Measurements from ENCODE around the gene CTU2.

Gene CTU2

GRCh38 chr16:88700322-88700635, 6.0 kb upstream of the CTU2 start:
- H3K4me3 ChIP-seq (ENCODE audit: low read depth, low read length) = no peak overlapping the region
- H3K36me3 ChIP-seq (ENCODE audit: control insufficient read depth in 2 of 2, insufficient read depth in 1 of 2, low read length in 2 of 2) = peaks cover 0 to 49% of the 10 kb centered on the region in 2 experiments; a peak in 2 of 3 replicates
- no peak overlapping the region for H3K27ac ChIP-seq (ENCODE audit: extremely low read depth, low read depth, low read length)
- ChIA-PET POLR2A (interaction anchor here (1.0 to 1.2 kb wide), 2 partner anchors 27 to 38 kb away, joined by 3 read pairs; partner anchors contain the start of gene MVD), CTCF (interaction anchor here (0.6 to 0.9 kb wide), 2 partner anchors 13 to 17 kb away, joined by 3 read pairs; partner anchors contain the start of gene SNAI3)
- no peaks in the 10 kb centered on the region for H3K4me1 ChIP-seq (ENCODE audit: control insufficient read depth, insufficient read depth, low read length)
- TF ChIP-seq REST (tag by site-specific recombination; IDR thresholded peaks at IDR 0.05) = no peak
- no peak for TF ChIP-seq ZNF488 (tag by site-specific recombination; IDR thresholded peaks at IDR 0.05)
- no peak for TF ChIP-seq ZBTB44 (tag by site-specific recombination; IDR thresholded peaks at IDR 0.05)
- TF ChIP-seq IKZF3 (tag by site-specific recombination; IDR thresholded peaks at IDR 0.05) = no peak
- TF ChIP-seq ZNF24 (tag by site-specific recombination; IDR thresholded peaks at IDR 0.05) = no peak
- no peaks in the 10 kb centered on the region for H3K9me3 ChIP-seq (ENCODE audit: control insufficient read depth, insufficient read depth, low read depth, low read length)

- H3K9me3 ChIP-seq (ENCODE audit: control insufficient read depth, insufficient read depth, low read depth, low read length) = no peaks in the 10 kb centered on the region
- H3K36me3 ChIP-seq (ENCODE audit: control insufficient read depth in 2 of 2, insufficient read depth in 1 of 2, low read length in 2 of 2) = peaks cover 0 to 48% of the 10 kb centered on the region in 2 experiments; a peak in 2 of 3 replicates
- ChIA-PET POLR2A (interaction anchor here (1.0 to 1.2 kb wide), 2 partner anchors 28 to 38 kb away, joined by 3 read pairs; partner anchors contain the start of gene MVD), CTCF (interaction anchor here (0.5 to 1.3 kb wide), 4 partner anchors 16 to 50 kb away, joined by 3 to 5 read pairs (median 4); no protein-coding TSS in a partner anchor)
- H3K27ac ChIP-seq (ENCODE audit: extremely low read depth, low read depth, low read length) = no peak overlapping the region
- no peaks in the 10 kb centered on the region for H3K4me1 ChIP-seq (ENCODE audit: control insufficient read depth, insufficient read depth, low read length)
- TF ChIP-seq WT1 (tag by site-specific recombination; IDR thresholded peaks at IDR 0.05) (no peak), ZNF202 (tag by site-specific recombination; IDR thresholded peaks at IDR 0.05; ENCODE audit: borderline replicate concordance) (no peak), ZNF2 (tag by site-specific recombination; IDR thresholded peaks at IDR 0.05) (no peak), ZNF175 (tag by site-specific recombination; IDR thresholded peaks at IDR 0.05) (no peak), ZFHX2 (tag by site-specific recombination; conservative IDR thresholded peaks at IDR 0.05) (0 out of 2 replicates have a peak, but pooled peaks have one; percentile 7), EGR2 (tag by site-specific recombination; IDR thresholded peaks at IDR 0.05; ENCODE audit: low read depth) (0 out of 2 replicates have a peak, but pooled peaks have one; percentile 21)
- no peak overlapping the region for H3K4me3 ChIP-seq (ENCODE audit: low read depth, low read length)
These were observed 5.4 kb upstream of the CTU2 start for GRCh38 chr16:88700636-88701482.

- CTCF ChIA-PET = interaction anchor here (0.5 to 1.3 kb wide), 3 partner anchors 17 to 49 kb away, joined by 3 to 5 read pairs (median 4); no protein-coding TSS in a partner anchor
- H3K27ac ChIP-seq (ENCODE audit: extremely low read depth, low read depth, low read length) = no peak overlapping the region
- no peak for TF ChIP-seq IKZF3 (tag by site-specific recombination; IDR thresholded peaks at IDR 0.05)
- TF ChIP-seq ZNF19 (tag by site-specific recombination; IDR thresholded peaks at IDR 0.05; ENCODE audit: low read depth) = no peak
- no peak for TF ChIP-seq GFI1B (tag by site-specific recombination; IDR thresholded peaks at IDR 0.05)
- TF ChIP-seq ZSCAN5A (tag by site-specific recombination; IDR thresholded peaks at IDR 0.05) = no peak
- TF ChIP-seq KLF7 (tag by site-specific recombination; IDR thresholded peaks at IDR 0.05; ENCODE audit: borderline replicate concordance) = no peak
- TF ChIP-seq ZNF488 (tag by site-specific recombination; IDR thresholded peaks at IDR 0.05) = no peak
- no peak for TF ChIP-seq SP7 (tag by site-specific recombination; IDR thresholded peaks at IDR 0.05)
- no peaks in the 10 kb centered on the region for H3K4me1 ChIP-seq (ENCODE audit: control insufficient read depth, insufficient read depth, low read length)
- peaks cover 0 to 45% of the 10 kb centered on the region in 2 experiments; a peak in 2 of 3 replicates for H3K36me3 ChIP-seq (ENCODE audit: control insufficient read depth in 2 of 2, insufficient read depth in 1 of 2, low read length in 2 of 2)
- no peaks in the 10 kb centered on the region for H3K9me3 ChIP-seq (ENCODE audit: control insufficient read depth, insufficient read depth, low read depth, low read length)
- POLR2A ChIA-PET = no interaction called here
- H3K4me3 ChIP-seq (ENCODE audit: low read depth, low read length) = no peak overlapping the region
These were observed 4.5 kb upstream of the CTU2 start for GRCh38 chr16:88701581-88702370.

Measured in HEK293 (cell line).